Measurements from ENCODE around the gene XKR3. TPM values are rescaled to one million over a fixed set of nuclear protein-coding genes. Genes with fewer than 3 reads are reported as not detected.
"Not testable (repeated sequence)": the region's sequence is repeated elsewhere in the genome, so short reads cannot be mapped to it uniquely, and the experiment has no call there.

Gene XKR3
- total and polyA plus RNA-seq, 2 donors (not counting 1 experiment from before 2014, with no cell fraction given) = not detected

DNA sequence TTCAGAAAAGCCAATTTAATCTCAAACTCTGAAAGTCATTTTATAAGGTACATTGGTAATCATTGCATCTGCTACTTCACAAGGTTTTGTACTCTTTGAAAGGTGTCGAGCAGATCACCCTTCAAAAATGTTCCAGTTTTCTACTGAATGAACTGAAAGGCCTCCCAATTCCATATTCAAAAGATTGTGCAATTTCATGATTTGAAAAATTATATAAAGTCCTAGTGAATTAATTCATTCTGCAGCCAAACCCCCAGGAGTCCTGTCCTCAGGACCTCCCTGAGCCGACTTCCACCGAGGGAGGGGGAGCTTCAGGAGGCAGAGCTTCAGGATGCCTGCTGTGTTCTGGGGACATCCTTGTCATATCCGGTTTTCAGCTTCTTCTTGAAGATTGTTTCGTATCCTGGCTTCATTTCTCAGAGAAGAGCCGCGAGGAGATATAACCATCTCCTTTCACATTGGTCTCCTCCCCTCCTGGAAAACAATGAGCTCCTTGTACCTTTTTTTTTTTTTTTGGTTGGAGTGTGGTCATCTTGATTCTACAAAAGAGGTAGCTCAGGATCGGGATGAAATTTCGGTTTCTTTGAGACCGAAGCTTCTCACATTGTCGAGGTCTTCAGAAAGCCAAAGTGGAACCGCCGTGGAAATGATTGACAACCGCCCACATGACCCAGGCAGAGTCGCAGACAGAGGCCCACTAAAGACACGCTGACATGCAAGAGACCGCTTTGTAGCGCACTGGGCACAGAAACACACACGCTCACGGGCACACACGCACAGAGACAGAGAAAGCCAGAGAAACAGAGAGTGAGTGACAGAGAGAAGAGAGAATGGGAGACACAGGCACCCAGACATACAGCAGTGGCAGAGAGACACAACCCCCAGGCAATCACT lies 77.7 kb downstream of the XKR3 start:
- H4K20me1 ChIP-seq (ENCODE audit: control insufficient read depth, insufficient read depth, low read length, poor library complexity, severe bottlenecking); H3K4me1 Mint-ChIP-seq; H3K36me3 ChIP-seq (replicated peaks in 1 of 2; ENCODE audit: control extremely low read depth in 1 of 2, control insufficient read depth in 1 of 2, extremely low read depth in 1 of 2, insufficient read depth in 2 of 2, low read length in 1 of 2); H3K4me2 ChIP-seq (replicated peaks; ENCODE audit: low read depth, low read length, poor library complexity, severe bottlenecking); H3K27me3 Mint-ChIP-seq; H3K9ac ChIP-seq (ENCODE audit: low read length); CTCF ChIA-PET; H3K27ac ChIP-seq (ENCODE audit: low read length in 2 of 2); H3K4me3 Mint-ChIP-seq; H3K27ac Mint-ChIP-seq; H2AFZ ChIP-seq (ENCODE audit: insufficient read depth, low read depth, low read length, poor library complexity, severe bottlenecking); DNase-seq; H3K9me3 ChIP-seq (ENCODE audit: control extremely low read depth in 1 of 3, control insufficient read depth in 2 of 3, insufficient read depth in 1 of 3, low read length in 2 of 3); H3K79me2 ChIP-seq (ENCODE audit: control insufficient read depth, insufficient read depth, low read length); intact Hi-C loops (cut with micrococcal nuclease); H3K4me1 ChIP-seq (ENCODE audit: control insufficient read depth in 2 of 2, insufficient read depth in 2 of 2, low read length in 2 of 2); H3K27me3 ChIP-seq (replicated peaks in 1 of 4; ENCODE audit: control extremely low read depth in 1 of 4, control insufficient read depth in 3 of 4, insufficient read depth in 4 of 4, low read length in 3 of 4); H3K4me3 ChIP-seq (ENCODE audit: control extremely low read depth in 1 of 5, extremely low read depth in 1 of 5, insufficient read depth in 1 of 5, low read depth in 2 of 5, low read length in 4 of 5); H3K9me3 Mint-ChIP-seq (ENCODE audit: insufficient read depth); ATAC-seq (ENCODE audit: low read depth); POLR2A ChIA-PET: not testable (repeated sequence)
- WGBS (ENCODE audit: insufficient coverage) = 98% methylated on average over 17 of the region's 21 CpGs

DNA sequence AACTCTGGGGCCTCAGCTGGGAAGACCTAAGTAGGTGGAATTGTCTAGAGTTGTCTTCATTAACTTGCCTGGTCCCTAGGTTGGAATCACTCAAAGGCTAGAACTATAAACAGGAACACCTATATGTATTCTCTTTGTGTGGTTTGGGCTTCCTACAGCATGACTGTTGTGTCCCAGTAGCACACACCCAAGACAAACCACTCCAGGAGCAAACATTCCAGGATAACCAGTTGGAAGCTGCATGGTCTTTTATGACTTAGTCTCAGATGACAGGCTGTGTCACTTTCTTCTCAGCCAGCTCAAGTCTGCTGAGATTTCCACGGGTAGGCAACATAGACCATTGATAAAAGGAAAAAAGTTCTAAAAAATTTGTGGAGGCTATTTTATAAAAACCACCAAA lies 90.9 kb downstream of the XKR3 start:
- CTCF ChIA-PET; H4K20me1 ChIP-seq (ENCODE audit: control insufficient read depth, insufficient read depth, low read length, poor library complexity, severe bottlenecking); H3K27ac Mint-ChIP-seq: not testable (repeated sequence)

More for the DNA sequence above, 90.9 kb downstream of the XKR3 start:
- ATAC-seq (ENCODE audit: low read depth); H3K27me3 ChIP-seq (replicated peaks in 1 of 4; ENCODE audit: control extremely low read depth in 1 of 4, control insufficient read depth in 3 of 4, insufficient read depth in 4 of 4, low read length in 3 of 4); H3K27ac ChIP-seq (ENCODE audit: low read length in 2 of 2); H3K4me3 Mint-ChIP-seq; H3K36me3 ChIP-seq (replicated peaks in 1 of 2; ENCODE audit: control extremely low read depth in 1 of 2, control insufficient read depth in 1 of 2, extremely low read depth in 1 of 2, insufficient read depth in 2 of 2, low read length in 1 of 2); H3K4me1 ChIP-seq (ENCODE audit: control insufficient read depth in 2 of 2, insufficient read depth in 2 of 2, low read length in 2 of 2); H2AFZ ChIP-seq (ENCODE audit: insufficient read depth, low read depth, low read length, poor library complexity, severe bottlenecking); H3K27me3 Mint-ChIP-seq; POLR2A ChIA-PET; intact Hi-C loops (cut with micrococcal nuclease); H3K9me3 Mint-ChIP-seq (ENCODE audit: insufficient read depth); H3K4me2 ChIP-seq (replicated peaks; ENCODE audit: low read depth, low read length, poor library complexity, severe bottlenecking); H3K4me1 Mint-ChIP-seq; H3K79me2 ChIP-seq (ENCODE audit: control insufficient read depth, insufficient read depth, low read length); DNase-seq; H3K4me3 ChIP-seq (ENCODE audit: control extremely low read depth in 1 of 5, extremely low read depth in 1 of 5, insufficient read depth in 1 of 5, low read depth in 2 of 5, low read length in 4 of 5); H3K9ac ChIP-seq (ENCODE audit: low read length); H3K9me3 ChIP-seq (ENCODE audit: control extremely low read depth in 1 of 3, control insufficient read depth in 2 of 3, insufficient read depth in 1 of 3, low read length in 2 of 3): not testable (repeated sequence)
- WGBS (ENCODE audit: insufficient coverage) = no CpG with 5 or more reads among the region's 1 CpG

Small RNA genes lying within 50 kb of the gene (small RNA-seq; reads per million reads assigned to genes)
- gene GPM6BP3 (ENCODE audit: insufficient read length, low read depth, low replicate concordance) = not detected

Other genes with a start within 250 kb of the XKR3 start
- gene CCT8L2, start 232.6 kb downstream of the XKR3 start, total RNA-seq = not detected in 2 replicates
- gene CCT8L2, start 232.6 kb downstream of the XKR3 start, polyA plus RNA-seq = not detected in 2 replicates
- gene GAB4, start 182.8 kb upstream of the XKR3 start, total RNA-seq = 0.39 TPM in 1 of 2 replicates, not detected in the other
- gene GAB4, start 182.8 kb upstream of the XKR3 start, polyA plus RNA-seq = not detected in 2 replicates

Measured in B cell (primary cell).